HG02970 (cell line): ENCODE data around the gene KAZN.

Experiments used
- ATAC-seq: cut with Tn5 transposase; IDR thresholded peaks from one replicate; pipeline ENCODE4 v1.9.1; 2021; ENCODE audit warnings: mild to moderate bottlenecking, moderate library complexity, moderate number of reproducible peaks; ENCODE audit not compliant: unreplicated experiment, low FRiP score

KAZN gene

GRCh38 chr1:15106608-15107007 is 508.1 kb downstream of the KAZN start:
- ATAC-seq = no peak

GRCh38 chr1:15107058-15107687 is 508.7 kb downstream of the KAZN start:
- ATAC-seq = no peak

GRCh38 chr1:15107911-15108310 is 509.4 kb downstream of the KAZN start:
- no peak for ATAC-seq

- ATAC-seq = no peak
Measured at GRCh38 chr1:15110128-15110866, 511.8 kb downstream of the KAZN start.

GRCh38 chr1:15110867-15111230 is 512.4 kb downstream of the KAZN start:
- ATAC-seq = no peak

GRCh38 chr1:15113146-15113545 is 514.7 kb downstream of the KAZN start:
- ATAC-seq = no peak

- ATAC-seq = no peak
Measured at GRCh38 chr1:15114884-15115283, 516.4 kb downstream of the KAZN start.

GRCh38 chr1:15115542-15116330 is 517.3 kb downstream of the KAZN start:
- no peak for ATAC-seq

- ATAC-seq = no peak
Measured at GRCh38 chr1:15116966-15117365, 518.5 kb downstream of the KAZN start.

- no peak for ATAC-seq
Measured at GRCh38 chr1:15117671-15118325, 519.3 kb downstream of the KAZN start.

GRCh38 chr1:15118579-15118978 is 520.1 kb downstream of the KAZN start:
- ATAC-seq = no peak

- ATAC-seq = no peak
Measured at GRCh38 chr1:15120251-15120945, 521.9 kb downstream of the KAZN start.

GRCh38 chr1:15122331-15122730 is 523.8 kb downstream of the KAZN start:
- no peak for ATAC-seq

GRCh38 chr1:15123270-15123669 is 524.8 kb downstream of the KAZN start:
- ATAC-seq = no peak

GRCh38 chr1:15123925-15124324 is 525.4 kb downstream of the KAZN start:
- ATAC-seq = no peak

- ATAC-seq = no peak
Measured at GRCh38 chr1:15124362-15125100, 526.0 kb downstream of the KAZN start.

GRCh38 chr1:15125101-15125745 is 526.7 kb downstream of the KAZN start:
- no peak for ATAC-seq

- ATAC-seq = no peak
Measured at GRCh38 chr1:15128077-15128476, 529.6 kb downstream of the KAZN start.
